Hepatocyte (in vitro differentiated cells): Measurements from ENCODE around the gene KIF26B. TPM values are rescaled to one million over a fixed set of nuclear protein-coding genes. Genes with fewer than 3 reads are reported as not detected.

Experiments
- DNase-seq: peaks from one replicate; pipeline ENCODE4 v3.0.0-alpha.2; 2016; ENCODE audit warnings: low spot score
- H2AFZ ChIP-seq: fragments of 200-600 bp; sonication (generic); 2 replicates; pipeline ENCODE4 v1.6.0; 2016; ENCODE audit warnings: antibody characterized with exemption, mild to moderate bottlenecking
- H3K27ac ChIP-seq: fragments of 200-600 bp; sonication (generic); 2 replicates; pipeline ENCODE4 v1.5.1; 2016; ENCODE audit warnings: mild to moderate bottlenecking
- H3K27me3 ChIP-seq: fragments of 200-600 bp; sonication (generic); 2 replicates; pipeline ENCODE4 v1.6.1; 2016
- H3K36me3 ChIP-seq: fragments of 200-600 bp; sonication (generic); replicated peaks from 2 replicates; pipeline ENCODE4 v1.5.1; 2016; ENCODE audit warnings: low read depth; ENCODE audit not compliant: insufficient read depth
- H3K4me1 ChIP-seq: fragments of 200-600 bp; sonication (generic); 2 replicates; pipeline ENCODE4 v1.5.1; 2016; ENCODE audit warnings: mild to moderate bottlenecking, moderate library complexity; ENCODE audit not compliant: insufficient read depth
- H3K4me2 ChIP-seq: fragments of 200-600 bp; sonication (generic); 2 replicates; pipeline ENCODE4 v1.6.0; 2016
- H3K4me3 ChIP-seq: fragments of 200-600 bp; sonication (generic); 2 replicates; pipeline ENCODE4 v1.5.1; 2016; ENCODE audit warnings: mild to moderate bottlenecking
- H3K79me2 ChIP-seq: fragments of 200-600 bp; sonication (generic); 2 replicates; pipeline ENCODE4 v1.6.0; 2017; ENCODE audit warnings: mild to moderate bottlenecking
- H3K9me2 ChIP-seq: fragments of 200-600 bp; sonication (generic); replicated peaks from 2 replicates; pipeline ENCODE4 v1.6.0; 2017; ENCODE audit warnings: mild to moderate bottlenecking; ENCODE audit not compliant: insufficient read depth
- H3K9me3 ChIP-seq: fragments of 200-600 bp; sonication (generic); 2 replicates; pipeline ENCODE4 v1.5.1; 2016; ENCODE audit warnings: low read depth, mild to moderate bottlenecking
- H4K20me1 ChIP-seq: fragments of 200-600 bp; sonication (generic); 2 replicates; pipeline ENCODE4 v1.6.0; 2016; ENCODE audit warnings: mild to moderate bottlenecking; ENCODE audit not compliant: insufficient read depth, poor library complexity, severe bottlenecking
- EZH2 ChIP-seq: fragments of 200-600 bp; sonication (generic); IDR thresholded peaks from 2 replicates; pipeline ENCODE4 v1.6.1; 2016; ENCODE audit warnings: antibody characterized with exemption, mild to moderate bottlenecking, borderline replicate concordance
- EZH2phosphoT487 ChIP-seq: fragments of 200-600 bp; sonication (generic); IDR thresholded peaks from one replicate; pipeline ENCODE4 v1.6.1; 2018; ENCODE audit warnings: antibody characterized with exemption, mild to moderate bottlenecking, low read depth, moderate library complexity; ENCODE audit not compliant: unreplicated experiment, severe bottlenecking
- WGBS: methylation state at CpG from one replicate; pipeline ENCODE4 v1.1.6; 2016; ENCODE audit warnings: low lambda C conversion rate; ENCODE audit errors: missing lambda C conversion rate; 5-methylcytosine and 5-hydroxymethylcytosine counted together
- polyA plus RNA-seq: library from polyadenylated mRNA; unstranded; fragments of >200 nt; fragmentation: Nextera tagmentation; extraction: Ambion mirVana; gene quantifications from 2 replicates; pipeline ENCODE4 v1.2.1, GENCODE V29; 2016
- total RNA-seq: library from RNA; depleted of rRNA; stranded (reverse); fragments of >200 nt; gene quantifications from 2 replicates; pipeline ENCODE4 v1.2.3, GENCODE V29; 2014
- TF ChIP-seq, protein P1 (sequence below): fragments of 200-600 bp; sonication (generic); IDR thresholded peaks from 2 replicates; pipeline ENCODE4 v1.5.1; 2016; ENCODE audit warnings: antibody characterized with exemption, mild to moderate bottlenecking; ENCODE audit not compliant: poor library complexity

Gene KIF26B
- total and polyA plus RNA-seq, 2 experiments from 2014 or later, result 12.7 to 21.6 TPM

DNA sequence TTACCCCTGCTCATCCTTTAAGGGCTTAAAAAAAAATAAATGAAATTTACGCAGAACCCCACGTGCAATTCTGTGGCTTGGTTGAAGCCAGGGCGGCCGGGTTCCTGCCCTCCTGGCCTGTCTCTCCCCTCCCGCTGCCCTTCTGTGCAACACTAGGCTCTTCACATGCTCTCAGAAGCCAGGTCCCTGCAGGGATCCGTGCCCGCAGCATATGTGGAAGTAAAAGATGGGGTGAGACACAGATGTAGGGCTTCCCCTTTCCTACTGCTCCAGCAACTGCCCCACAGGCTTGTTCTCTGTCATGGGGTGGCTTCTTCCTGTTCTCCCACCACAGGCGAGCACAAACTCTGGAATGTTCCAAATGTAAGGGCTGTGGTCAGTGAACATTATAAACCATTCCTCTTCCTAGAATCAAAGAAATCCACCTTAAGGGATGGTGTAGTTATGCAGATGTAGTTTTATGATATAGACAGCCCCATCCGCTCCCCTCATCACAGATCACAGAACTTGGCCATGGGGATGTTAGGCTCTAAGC, 535.4 kb downstream of the KIF26B start:
- no peak for TF ChIP-seq EZH2phosphoT487
- TF ChIP-seq, protein P1, sequence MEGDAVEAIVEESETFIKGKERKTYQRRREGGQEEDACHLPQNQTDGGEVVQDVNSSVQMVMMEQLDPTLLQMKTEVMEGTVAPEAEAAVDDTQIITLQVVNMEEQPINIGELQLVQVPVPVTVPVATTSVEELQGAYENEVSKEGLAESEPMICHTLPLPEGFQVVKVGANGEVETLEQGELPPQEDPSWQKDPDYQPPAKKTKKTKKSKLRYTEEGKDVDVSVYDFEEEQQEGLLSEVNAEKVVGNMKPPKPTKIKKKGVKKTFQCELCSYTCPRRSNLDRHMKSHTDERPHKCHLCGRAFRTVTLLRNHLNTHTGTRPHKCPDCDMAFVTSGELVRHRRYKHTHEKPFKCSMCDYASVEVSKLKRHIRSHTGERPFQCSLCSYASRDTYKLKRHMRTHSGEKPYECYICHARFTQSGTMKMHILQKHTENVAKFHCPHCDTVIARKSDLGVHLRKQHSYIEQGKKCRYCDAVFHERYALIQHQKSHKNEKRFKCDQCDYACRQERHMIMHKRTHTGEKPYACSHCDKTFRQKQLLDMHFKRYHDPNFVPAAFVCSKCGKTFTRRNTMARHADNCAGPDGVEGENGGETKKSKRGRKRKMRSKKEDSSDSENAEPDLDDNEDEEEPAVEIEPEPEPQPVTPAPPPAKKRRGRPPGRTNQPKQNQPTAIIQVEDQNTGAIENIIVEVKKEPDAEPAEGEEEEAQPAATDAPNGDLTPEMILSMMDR, result no peak
- no peak for TF ChIP-seq EZH2
- no peak overlapping the region for H3K27ac ChIP-seq
- H3K27me3 ChIP-seq, result no peaks in the 10 kb centered on the region
- no peak for DNase-seq
- H3K4me3 ChIP-seq, result no peak overlapping the region
- H3K4me1 ChIP-seq, result no peaks in the 10 kb centered on the region
- no peak overlapping the region for H2AFZ ChIP-seq
- no peaks in the 10 kb centered on the region for H3K9me3 ChIP-seq
- no peaks in the 10 kb centered on the region for H3K79me2 ChIP-seq
- no peaks in the 10 kb centered on the region for H3K9me2 ChIP-seq
- no peak overlapping the region for H3K4me2 ChIP-seq
- H4K20me1 ChIP-seq, result no peaks in the 10 kb centered on the region
- 93% methylated on average over 9 of the region's 9 CpGs for WGBS
- H3K36me3 ChIP-seq, result no peaks in the 10 kb centered on the region

DNA sequence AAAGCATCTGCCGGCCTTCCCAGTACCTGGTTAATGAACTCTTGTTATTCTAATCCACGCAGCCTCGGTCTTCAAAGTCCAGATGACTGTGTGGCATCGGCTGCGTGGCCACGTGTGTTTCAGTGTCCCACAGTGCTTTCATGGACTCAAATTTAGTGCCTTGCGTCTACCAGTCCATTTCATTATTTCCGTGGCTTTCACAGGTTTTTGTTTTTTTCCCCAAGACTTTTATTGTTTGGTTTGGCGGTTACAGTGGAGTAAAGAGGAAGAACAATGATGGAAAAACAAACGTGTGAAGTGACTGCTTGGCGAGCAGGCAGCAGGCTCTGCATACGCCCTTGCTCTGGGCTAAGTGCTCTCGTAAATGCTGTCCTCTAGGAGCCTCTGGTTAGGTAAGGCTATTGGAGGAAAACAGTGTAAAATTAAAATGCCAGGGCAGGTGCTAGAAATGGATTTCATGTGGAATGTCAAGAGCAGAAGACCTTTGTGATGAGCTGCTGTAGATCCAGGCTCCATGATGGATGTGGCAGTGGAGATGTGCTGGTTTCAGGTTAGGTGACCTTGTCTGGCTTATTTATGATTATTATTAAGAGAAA, 536.3 kb downstream of the KIF26B start:
- no peaks in the 10 kb centered on the region for H3K9me3 ChIP-seq
- H3K9me2 ChIP-seq, result no peaks in the 10 kb centered on the region
- TF ChIP-seq EZH2 (no peak), EZH2phosphoT487 (no peak)
- TF ChIP-seq, protein P1, result no peak
- H4K20me1 ChIP-seq, result no peaks in the 10 kb centered on the region
- H3K4me1 ChIP-seq, result no peaks in the 10 kb centered on the region
- no peaks in the 10 kb centered on the region for H3K27me3 ChIP-seq
- no peak for DNase-seq
- no peaks in the 10 kb centered on the region for H3K36me3 ChIP-seq
- H3K27ac ChIP-seq, result no peak overlapping the region
- H3K4me2 ChIP-seq, result no peak overlapping the region
- H3K79me2 ChIP-seq, result no peaks in the 10 kb centered on the region
- H2AFZ ChIP-seq, result no peak overlapping the region
- 74% methylated on average over 13 of the region's 13 CpGs for WGBS
- H3K4me3 ChIP-seq, result no peak overlapping the region

DNA sequence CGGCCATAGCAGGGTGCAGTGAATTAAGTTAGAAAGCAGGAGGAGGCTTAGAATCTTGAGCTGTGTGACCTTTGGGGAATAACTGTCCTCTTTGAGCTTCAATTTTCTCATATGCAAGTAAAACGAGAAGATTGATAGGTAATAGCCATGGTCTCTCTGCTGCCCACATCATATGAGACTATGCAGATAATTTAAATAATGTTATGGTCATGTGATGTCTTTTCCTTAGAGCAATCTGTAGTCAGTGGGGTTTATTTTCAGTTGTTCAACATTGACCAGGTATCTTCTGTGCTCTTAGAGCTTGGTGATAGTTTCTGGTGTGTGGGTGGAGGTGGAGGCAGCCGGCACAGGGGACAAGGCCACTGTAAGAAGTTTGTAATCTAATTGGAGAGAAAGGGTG, 537.1 kb downstream of the KIF26B start:
- 97% methylated on average over 3 of the region's 3 CpGs for WGBS
- H3K36me3 ChIP-seq, result no peaks in the 10 kb centered on the region
- no peak overlapping the region for H3K27ac ChIP-seq
- H3K79me2 ChIP-seq, result no peaks in the 10 kb centered on the region
- no peak overlapping the region for H2AFZ ChIP-seq
- TF ChIP-seq EZH2phosphoT487 (no peak), EZH2 (no peak)
- no peak overlapping the region for H3K4me3 ChIP-seq
- no peak overlapping the region for H3K4me2 ChIP-seq
- H3K9me3 ChIP-seq, result no peaks in the 10 kb centered on the region
- H3K27me3 ChIP-seq, result no peaks in the 10 kb centered on the region
- H3K4me1 ChIP-seq, result no peaks in the 10 kb centered on the region
- H4K20me1 ChIP-seq, result no peaks in the 10 kb centered on the region
- DNase-seq, result no peak
- no peaks in the 10 kb centered on the region for H3K9me2 ChIP-seq

DNA sequence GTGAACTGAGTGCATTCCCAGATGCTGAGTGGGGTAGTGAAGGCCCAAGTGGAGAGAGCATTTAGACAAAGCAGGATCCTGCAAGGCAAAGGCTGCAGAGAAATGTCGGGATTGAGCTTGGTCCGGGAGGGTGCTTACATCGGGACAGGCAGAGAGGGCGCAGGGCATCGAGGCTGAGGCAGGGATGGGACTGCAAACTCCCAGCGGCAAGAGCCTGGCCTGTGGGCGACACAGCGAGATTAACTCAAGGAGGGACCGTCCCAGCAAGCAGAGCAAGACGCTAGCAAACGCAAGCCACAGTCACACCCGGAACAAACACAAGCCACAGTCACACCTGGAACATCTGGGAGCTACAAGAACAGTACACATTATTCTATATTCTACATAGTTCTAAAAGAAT, 537.5 kb downstream of the KIF26B start:
- Histone ChIP-seq H3K4me1 (no peaks in the 10 kb centered on the region), H4K20me1 (no peaks in the 10 kb centered on the region), H3K79me2 (no peaks in the 10 kb centered on the region), H3K36me3 (no peaks in the 10 kb centered on the region), H3K27me3 (no peaks in the 10 kb centered on the region), H3K4me3 (no peak overlapping the region), H3K9me3 (no peaks in the 10 kb centered on the region), H3K9me2 (no peaks in the 10 kb centered on the region), H3K27ac (no peak overlapping the region), H3K4me2 (no peak overlapping the region), H2AFZ (no peak overlapping the region)
- 95% methylated on average over 12 of the region's 12 CpGs for WGBS
- no peak for DNase-seq
- TF ChIP-seq EZH2 (no peak), EZH2phosphoT487 (no peak)
- TF ChIP-seq, protein P1, result no peak
